DND-41 (cell line): ENCODE measurements around the gene RCAN2.

Experiments
- EZH2 ChIP-seq: IDR thresholded peaks from 3 replicates; pipeline ENCODE4 v1.6.1; 2012; ENCODE audit warnings: borderline replicate concordance, low read depth, mild to moderate bottlenecking, moderate library complexity, low read length, inconsistent platforms; ENCODE audit not compliant: severe bottlenecking
- TF ChIP-seq, protein P1 (sequence below): IDR thresholded peaks from 2 replicates; pipeline ENCODE4 v1.5.1; 2012; ENCODE audit warnings: borderline replicate concordance, low read length, moderate library complexity, mild to moderate bottlenecking; ENCODE audit not compliant: poor library complexity, severe bottlenecking; ENCODE audit errors: extremely low read depth

DNA sequence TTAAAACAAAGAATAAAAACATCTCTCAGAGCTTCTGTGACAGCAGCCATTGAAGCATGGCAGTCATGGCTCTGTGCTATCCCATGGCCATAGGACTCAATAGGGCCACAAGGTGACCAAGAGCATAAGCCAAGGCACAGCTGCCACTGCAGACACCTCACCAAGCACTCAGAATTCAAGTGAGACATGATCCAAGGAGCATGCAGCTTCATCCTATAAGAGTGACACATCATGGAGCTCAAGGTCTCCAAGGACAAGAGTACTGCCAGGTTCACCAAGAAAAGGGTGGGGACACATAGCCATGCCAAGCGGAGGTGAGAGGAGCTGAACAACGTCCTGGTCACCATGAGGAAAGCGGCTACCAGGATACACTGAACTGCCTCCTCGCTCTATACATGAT lies 53.0 kb downstream of the RCAN2 start:
- TF ChIP-seq, protein P1, sequence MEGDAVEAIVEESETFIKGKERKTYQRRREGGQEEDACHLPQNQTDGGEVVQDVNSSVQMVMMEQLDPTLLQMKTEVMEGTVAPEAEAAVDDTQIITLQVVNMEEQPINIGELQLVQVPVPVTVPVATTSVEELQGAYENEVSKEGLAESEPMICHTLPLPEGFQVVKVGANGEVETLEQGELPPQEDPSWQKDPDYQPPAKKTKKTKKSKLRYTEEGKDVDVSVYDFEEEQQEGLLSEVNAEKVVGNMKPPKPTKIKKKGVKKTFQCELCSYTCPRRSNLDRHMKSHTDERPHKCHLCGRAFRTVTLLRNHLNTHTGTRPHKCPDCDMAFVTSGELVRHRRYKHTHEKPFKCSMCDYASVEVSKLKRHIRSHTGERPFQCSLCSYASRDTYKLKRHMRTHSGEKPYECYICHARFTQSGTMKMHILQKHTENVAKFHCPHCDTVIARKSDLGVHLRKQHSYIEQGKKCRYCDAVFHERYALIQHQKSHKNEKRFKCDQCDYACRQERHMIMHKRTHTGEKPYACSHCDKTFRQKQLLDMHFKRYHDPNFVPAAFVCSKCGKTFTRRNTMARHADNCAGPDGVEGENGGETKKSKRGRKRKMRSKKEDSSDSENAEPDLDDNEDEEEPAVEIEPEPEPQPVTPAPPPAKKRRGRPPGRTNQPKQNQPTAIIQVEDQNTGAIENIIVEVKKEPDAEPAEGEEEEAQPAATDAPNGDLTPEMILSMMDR: no peak
- no peak for TF ChIP-seq EZH2
